Skeletal muscle cell (primary cell): ENCODE results near the gene LYST.
"Not testable (repeated sequence)": the region's sequence is repeated elsewhere in the genome, so short reads cannot be mapped to it uniquely, and the experiment has no call there.

ENCODE experiments used
- DNase-seq: peaks from one replicate; pipeline ENCODE4 v3.0.0-alpha.2; 2010; ENCODE audit warnings: low read depth
- H3K4me3 ChIP-seq: 2 replicates; pipeline ENCODE4 v1.5.1; 2011; ENCODE audit warnings: low read depth, mild to moderate bottlenecking, control low read depth, low read length, moderate library complexity

Gene LYST

DNA sequence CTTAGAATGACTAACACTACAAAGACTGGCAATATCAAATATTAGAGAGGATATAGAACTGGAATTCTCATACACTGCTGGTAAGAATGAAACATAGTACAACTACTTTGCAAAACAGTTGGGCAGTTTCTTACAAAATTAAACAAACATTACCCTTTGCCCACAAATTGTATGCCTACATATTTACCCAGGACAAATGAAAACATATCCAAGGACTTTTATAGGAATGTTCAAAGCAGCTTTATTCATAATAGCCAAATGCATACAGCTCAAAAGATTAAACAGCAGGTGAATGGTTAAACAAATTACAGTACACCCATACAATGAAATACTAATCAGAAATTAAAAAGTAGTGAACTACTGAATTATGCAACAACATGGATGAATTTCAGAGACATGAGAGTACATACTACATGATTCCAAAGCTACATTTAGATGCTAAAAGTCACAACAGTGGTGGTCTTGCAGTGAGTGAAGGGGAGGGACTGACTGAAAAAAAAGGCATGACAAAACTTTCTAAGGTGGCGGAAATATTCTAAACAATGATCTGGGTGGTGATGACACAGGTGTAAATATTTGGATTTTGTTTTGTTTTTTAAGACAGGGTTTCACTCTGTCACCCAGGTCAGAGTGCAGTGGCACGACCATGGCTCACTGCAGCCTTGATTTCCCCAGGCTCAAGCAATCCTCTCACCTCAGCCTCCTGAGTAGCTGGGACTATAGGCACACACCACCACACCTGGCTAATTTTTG is 40.4 kb downstream of the LYST start:
- H3K4me3 ChIP-seq = no peak overlapping the region
- DNase-seq = no peak

- no peak for DNase-seq
- H3K4me3 ChIP-seq = no peak overlapping the region
Measured at GRCh38 chr1:235825229-235825628, 41.5 kb downstream of the LYST start.

GRCh38 chr1:235823684-235824083 is 43.0 kb downstream of the LYST start:
- no peak overlapping the region for H3K4me3 ChIP-seq
- no peak for DNase-seq

DNA sequence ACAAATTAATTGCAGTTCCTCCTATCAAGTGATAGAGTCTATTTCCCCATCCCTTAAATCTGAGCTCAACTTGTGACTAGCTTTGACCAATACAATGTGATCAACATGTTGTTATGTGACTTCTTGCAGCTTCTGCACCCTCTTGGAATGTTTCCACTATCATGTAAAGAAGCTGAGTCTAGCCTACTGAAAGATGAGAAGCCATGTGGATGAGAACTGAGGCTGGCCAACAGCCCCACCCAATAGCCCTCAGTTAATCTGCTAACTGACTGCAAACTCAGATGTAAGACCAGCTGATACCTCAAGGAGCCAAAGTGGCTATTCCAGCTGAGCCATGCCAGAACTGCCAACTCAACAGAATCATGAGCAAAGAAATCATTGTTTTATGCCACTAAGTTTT is 44.0 kb downstream of the LYST start:
- peak; percentile 20 for DNase-seq
- no peak overlapping the region for H3K4me3 ChIP-seq

GRCh38 chr1:235821361-235821981 is 45.2 kb downstream of the LYST start:
- peak; percentile 26 for DNase-seq

DNA sequence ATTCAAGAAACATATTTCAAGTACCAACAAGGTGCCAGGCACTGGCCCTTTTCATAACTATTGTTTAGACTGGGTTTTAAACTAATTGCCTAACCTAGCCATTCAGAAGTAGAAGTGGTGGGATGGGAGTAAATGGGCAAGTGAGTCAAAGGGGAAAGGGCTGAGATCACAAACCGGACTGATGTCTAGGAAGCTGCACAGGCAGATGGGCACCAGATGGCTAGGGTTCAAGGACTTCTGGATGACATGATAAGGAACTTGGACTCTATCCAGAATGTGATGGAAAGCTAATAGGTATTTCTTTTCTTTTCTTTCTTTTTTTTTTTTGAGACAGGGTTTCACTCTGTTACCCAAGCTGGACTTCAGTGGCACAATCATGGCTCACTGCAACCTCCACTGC is 46.6 kb downstream of the LYST start:
- no peak overlapping the region for H3K4me3 ChIP-seq
- no peak for DNase-seq

More at GRCh38 chr1:235821361-235821981, 45.2 kb downstream of the LYST start:
- no peak overlapping the region for H3K4me3 ChIP-seq

DNA sequence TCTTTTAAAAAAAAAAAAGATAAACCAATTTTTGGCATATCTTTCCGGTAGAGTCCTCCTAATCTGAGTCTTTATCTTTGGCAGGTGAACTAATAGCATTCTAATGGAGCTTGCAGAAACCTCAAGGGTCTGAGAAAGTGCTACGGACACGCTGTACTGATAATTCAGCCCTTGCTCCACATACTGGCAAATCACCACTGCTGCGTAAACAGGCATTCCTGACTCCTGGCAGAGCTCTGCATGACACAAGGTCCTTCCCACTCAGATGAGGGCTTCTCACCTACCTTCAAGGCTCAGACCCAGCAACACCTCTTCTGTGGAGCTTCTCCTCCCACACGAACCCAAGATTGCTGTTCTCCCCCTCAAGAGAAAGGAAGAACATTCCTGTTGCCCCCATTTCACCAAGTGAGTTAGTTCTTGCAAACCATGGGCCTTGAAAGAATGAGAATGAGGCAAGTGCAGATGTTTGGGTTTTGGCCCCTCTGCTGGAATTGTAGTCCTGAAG is 48.0 kb downstream of the LYST start:
- no peak for DNase-seq

DNA sequence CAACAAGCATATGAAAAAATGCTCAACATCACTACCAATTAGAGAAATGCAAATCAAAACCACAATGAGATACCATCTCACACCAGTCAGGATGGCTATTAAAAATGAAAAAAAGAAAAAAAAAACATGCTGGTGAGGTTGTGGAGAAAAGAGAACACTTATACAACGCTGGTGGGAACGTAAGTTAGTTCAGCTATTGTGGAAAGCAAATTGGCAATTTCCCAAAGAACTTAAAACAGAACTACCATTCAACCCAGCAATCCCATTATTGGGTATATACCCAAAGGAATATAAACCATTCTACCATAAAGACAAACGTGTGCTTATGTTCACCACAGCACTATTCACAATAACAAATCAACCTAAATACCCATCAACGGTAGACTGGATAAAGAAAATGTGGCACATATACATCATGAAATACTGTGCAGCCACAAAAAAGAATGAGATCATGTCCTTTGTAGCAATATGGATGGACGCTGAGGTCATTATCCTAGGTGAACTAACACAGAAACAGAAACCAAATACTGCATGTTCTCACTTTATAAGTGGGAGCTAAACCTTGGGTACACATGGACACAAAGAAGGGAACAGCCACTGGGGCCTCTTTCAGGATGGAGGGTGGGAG is 49.5 kb downstream of the LYST start:
- no peak overlapping the region for H3K4me3 ChIP-seq
- DNase-seq = no peak

More for the DNA sequence above, 48.0 kb downstream of the LYST start:
- no peak overlapping the region for H3K4me3 ChIP-seq

- no peak for DNase-seq
- no peak overlapping the region for H3K4me3 ChIP-seq
Measured at GRCh38 chr1:235809688-235810397, 56.9 kb downstream of the LYST start.

DNA sequence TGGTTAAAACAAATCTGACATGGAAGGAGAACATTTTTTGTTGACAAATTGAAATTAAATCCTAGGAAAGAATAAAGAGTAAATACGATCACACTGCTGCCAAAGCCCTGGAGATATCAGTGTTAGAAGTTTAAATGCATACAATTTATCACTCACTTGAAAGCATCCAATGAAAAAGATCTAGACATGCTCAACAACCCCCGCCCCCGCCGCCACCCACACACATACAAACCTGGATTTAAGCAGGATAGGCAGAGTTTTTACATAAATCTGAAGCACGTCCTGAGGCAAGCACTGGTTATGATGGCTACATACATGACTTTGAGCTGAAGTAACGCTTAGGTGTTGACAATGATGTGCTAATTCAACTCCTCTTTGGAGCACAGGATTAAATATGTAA is 58.5 kb downstream of the LYST start:
- no peak for DNase-seq
- no peak overlapping the region for H3K4me3 ChIP-seq

DNA sequence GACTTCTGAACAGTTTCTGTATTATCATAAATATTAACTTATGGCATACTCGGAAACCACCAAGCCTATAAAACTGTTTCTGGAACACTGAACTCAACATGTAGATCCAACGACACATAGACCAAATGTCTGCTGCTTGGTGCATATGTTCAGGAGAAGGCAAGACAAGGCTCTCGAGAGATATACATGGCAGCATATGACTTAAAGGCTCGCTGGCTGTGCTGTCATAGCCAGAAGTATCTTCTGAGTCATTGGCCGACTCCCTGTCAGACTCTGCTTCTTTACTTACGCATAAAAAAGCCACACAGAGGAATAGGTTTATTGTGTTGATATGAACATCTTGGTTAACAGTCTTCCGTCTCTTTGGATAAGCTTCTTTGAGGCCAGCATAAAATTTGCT is 60.6 kb downstream of the LYST start:
- no peak overlapping the region for H3K4me3 ChIP-seq
- DNase-seq = no peak

GRCh38 chr1:235802573-235803346 is 63.9 kb downstream of the LYST start:
- no peak overlapping the region for H3K4me3 ChIP-seq
- DNase-seq = no peak

DNA sequence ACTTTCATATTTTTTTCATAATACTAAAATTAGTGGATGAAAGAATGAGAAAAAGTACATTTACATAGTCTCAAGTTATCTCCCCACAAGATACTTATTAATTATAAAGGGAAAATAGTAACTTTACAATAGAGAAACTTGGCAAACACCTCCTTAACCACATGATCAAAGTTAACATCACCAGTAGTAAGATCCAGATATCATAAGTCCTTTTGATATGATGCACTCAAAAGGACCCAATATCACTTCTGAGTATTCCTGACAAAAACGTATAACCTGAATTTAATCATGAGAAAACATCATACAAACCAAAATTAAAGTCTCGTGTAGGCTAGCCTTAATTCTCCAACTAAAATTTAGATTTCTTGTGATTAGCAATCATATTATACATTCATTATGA is 67.4 kb downstream of the LYST start:
- DNase-seq = no peak
- H3K4me3 ChIP-seq = no peak overlapping the region

DNA sequence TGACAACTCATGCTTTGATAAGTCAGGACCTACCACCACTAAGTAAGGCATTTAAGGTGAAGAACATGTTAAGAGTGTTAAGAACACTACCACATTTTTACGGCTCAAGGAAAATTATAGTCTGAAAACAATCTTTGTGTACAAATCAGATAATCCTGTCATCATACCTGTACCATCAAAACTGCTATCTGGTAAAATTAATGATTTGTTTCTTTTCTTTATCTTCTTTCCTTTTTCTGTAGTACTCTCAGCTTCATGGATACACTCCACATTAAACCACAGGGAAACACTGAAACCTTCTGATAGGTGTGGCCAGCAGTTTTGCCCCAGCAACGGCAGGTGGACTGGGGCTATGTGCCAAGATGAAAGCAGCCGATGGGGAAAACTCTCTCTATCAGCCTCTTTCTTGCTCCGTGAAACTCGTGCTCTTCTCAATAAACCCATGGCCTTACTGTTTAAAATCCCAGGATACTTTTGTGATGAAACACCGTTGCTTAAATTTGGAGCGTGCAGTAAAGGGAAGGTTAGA is 75.1 kb downstream of the LYST start:
- no peak overlapping the region for H3K4me3 ChIP-seq
- DNase-seq = no peak

DNA sequence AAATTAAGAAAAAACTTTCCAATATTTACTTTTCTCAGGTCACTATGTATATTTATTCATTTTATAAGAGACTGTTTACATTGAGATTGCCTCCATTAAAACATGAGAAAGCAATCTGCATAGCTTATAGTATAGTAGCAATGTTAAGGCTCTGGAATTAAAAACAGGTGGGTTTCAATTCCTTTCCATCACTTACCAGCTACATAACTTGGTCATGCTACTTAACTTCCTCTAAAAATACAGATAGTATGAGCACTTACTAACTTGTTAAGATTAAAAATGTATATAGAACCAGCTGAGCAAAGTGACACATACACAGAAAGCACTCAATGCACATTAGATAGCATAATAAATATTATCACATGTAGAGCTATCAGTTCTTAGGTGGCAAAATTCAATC is 76.6 kb downstream of the LYST start:
- no peak for DNase-seq
- no peak overlapping the region for H3K4me3 ChIP-seq

- not testable (repeated sequence) for DNase-seq, H3K4me3 ChIP-seq
Measured at GRCh38 chr1:235786227-235786898, 80.3 kb downstream of the LYST start.

- no peak overlapping the region for H3K4me3 ChIP-seq
- no peak for DNase-seq
Measured at GRCh38 chr1:235784950-235785349, 81.8 kb downstream of the LYST start.

DNA sequence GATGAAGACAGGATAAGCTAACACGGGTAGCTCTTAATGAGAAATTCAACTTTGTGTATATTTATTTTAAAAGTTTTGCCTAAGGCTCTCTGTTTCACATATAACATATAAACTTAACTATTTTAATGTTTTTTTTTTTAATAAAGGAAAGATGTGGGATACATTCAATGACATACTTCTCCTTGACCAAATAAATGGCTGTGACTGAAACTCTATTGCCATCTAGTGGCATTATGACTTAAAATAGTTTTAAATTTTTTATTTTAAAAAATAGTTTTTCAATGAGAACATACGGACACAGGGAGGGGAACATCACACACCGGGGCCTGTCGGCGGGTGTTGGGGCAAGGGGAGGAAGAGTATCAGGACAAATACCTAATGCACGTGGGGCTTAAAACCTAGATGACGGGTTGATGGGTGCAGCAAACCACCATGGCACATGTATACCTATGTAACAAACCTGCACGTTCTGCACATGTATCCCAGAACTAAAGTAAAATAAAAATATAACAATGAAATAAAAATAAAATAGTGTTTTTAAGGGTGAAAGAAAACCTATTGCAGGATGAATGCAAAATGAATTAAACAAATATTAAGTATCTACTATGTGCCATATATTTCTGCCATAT is 83.4 kb downstream of the LYST start:
- H3K4me3 ChIP-seq = no peak overlapping the region
- peak; percentile 10 for DNase-seq
